IMR-90 (cell line): ENCODE measurements around the gene ERP27. TPM values are rescaled to one million over a fixed set of nuclear protein-coding genes. Genes with fewer than 3 reads are reported as not detected.

Experiments used
- ATAC-seq: fragments of 200-7000 bp; cut with Tn5 transposase; 2 replicates; pipeline ENCODE4 v1.9.1; 2020; ENCODE audit warnings: low read depth, mild to moderate bottlenecking, moderate library complexity
- BruUV-seq: library from RNA; stranded (reverse); fragments of 400-500 nt; replicated peaks from 2 replicates; lab custom pipeline; 2021; lab: Mats Ljungman, UMichigan
- CTCF ChIA-PET: fragments of 300-600 bp; formaldehyde crosslinking; extraction: SDS; loops from one replicate; lab custom pipeline; 2021; ENCODE audit warnings: antibody characterized with exemption; lab: Yijun Ruan, JAX
- POLR2A ChIA-PET: fragments of 300-600 bp; sonication (Branson Sonifier 250); formaldehyde crosslinking; loops from one replicate; lab custom pipeline; 2022; ENCODE audit warnings: antibody characterized with exemption; ENCODE audit not compliant: unreplicated experiment; lab: Charles Lee
- DNase-seq: peaks from one replicate; pipeline ENCODE4 v3.0.0; 2013
- H2AFZ ChIP-seq: replicated peaks from 2 replicates; pipeline ENCODE3; 2013; ENCODE audit warnings: low read length, mild to moderate bottlenecking; ENCODE audit not compliant: poor library complexity
- H2AK5ac ChIP-seq: 2 replicates; pipeline ENCODE4 v1.6.1; 2013; ENCODE audit warnings: low read depth, low read length, inconsistent platforms
- H2AK9ac ChIP-seq: replicated peaks from 2 replicates; pipeline ENCODE3; 2013; ENCODE audit warnings: mild to moderate bottlenecking, low read depth, low read length, moderate library complexity; ENCODE audit not compliant: poor library complexity
- H2BK120ac ChIP-seq: 2 replicates; pipeline ENCODE4 v1.6.1; 2013; ENCODE audit warnings: low read depth, low read length, inconsistent platforms
- H2BK15ac ChIP-seq: 3 replicates; pipeline ENCODE4 v1.6.1; 2013; ENCODE audit warnings: low read depth, low read length, inconsistent platforms
- H2BK20ac ChIP-seq: 2 replicates; pipeline ENCODE4 v1.6.1; 2013; ENCODE audit warnings: low read depth, mild to moderate bottlenecking, inconsistent platforms, low read length, moderate library complexity
- H2BK5ac ChIP-seq: 2 replicates; pipeline ENCODE4 v1.6.1; 2013; ENCODE audit warnings: mild to moderate bottlenecking, low read depth, low read length, inconsistent platforms; ENCODE audit not compliant: poor library complexity, severe bottlenecking
- H3K14ac ChIP-seq: replicated peaks from 2 replicates; pipeline ENCODE4 v1.6.1; 2013; ENCODE audit warnings: low read depth, low read length, inconsistent platforms
- H3K18ac ChIP-seq: 2 replicates; pipeline ENCODE4 v1.6.1; 2013; ENCODE audit warnings: low read depth, low read length, control low read depth
- H3K23ac ChIP-seq: 2 replicates; pipeline ENCODE4 v1.6.1; 2013; ENCODE audit warnings: low read depth, low read length, inconsistent platforms
- H3K27ac ChIP-seq: 2 replicates; pipeline ENCODE4 v1.5.1; 2013; ENCODE audit warnings: mild to moderate bottlenecking, control low read depth, low read length; ENCODE audit not compliant: insufficient read depth
- H3K27me3 ChIP-seq: 2 replicates; pipeline ENCODE4 v1.6.1; 2013; ENCODE audit warnings: low read length; ENCODE audit not compliant: control insufficient read depth, insufficient read depth
- H3K36me3 ChIP-seq: 2 replicates; pipeline ENCODE4 v1.6.1; 2013; ENCODE audit warnings: low read length, mixed read lengths; ENCODE audit not compliant: control insufficient read depth, insufficient read depth
- H3K4ac ChIP-seq: 2 replicates; pipeline ENCODE4 v1.6.1; 2013; ENCODE audit warnings: low read depth, low read length, inconsistent platforms
- H3K4me1 ChIP-seq: 2 replicates; pipeline ENCODE4 v1.6.1; 2013; ENCODE audit warnings: low read length, mixed read lengths; ENCODE audit not compliant: control insufficient read depth, insufficient read depth
- H3K4me2 ChIP-seq: 2 replicates; pipeline ENCODE4 v1.6.1; 2013; ENCODE audit warnings: low read depth, mild to moderate bottlenecking, control low read depth, low read length, moderate library complexity
- H3K4me3 ChIP-seq: 2 replicates; pipeline ENCODE4 v1.5.1; 2013; ENCODE audit warnings: low read depth, mild to moderate bottlenecking, control low read depth, low read length, moderate library complexity; ENCODE audit not compliant: insufficient read depth
- H3K56ac ChIP-seq: 2 replicates; pipeline ENCODE4 v1.6.1; 2013; ENCODE audit warnings: low read length, inconsistent platforms; ENCODE audit not compliant: insufficient read depth; ENCODE audit errors: extremely low read depth
- H3K79me1 ChIP-seq, 2 experiments: 2 replicates each; pipeline ENCODE4 v1.6.1; 2013; ENCODE audit warnings: low read length in 2 of 2, inconsistent platforms in 1 of 2, low read depth in 1 of 2
- H3K9ac ChIP-seq: 2 replicates; pipeline ENCODE4 v1.6.1; 2013; ENCODE audit warnings: low read depth, low read length, control low read depth
- H3K9me1 ChIP-seq: 2 replicates; pipeline ENCODE4 v1.6.1; 2013; ENCODE audit warnings: low read length, inconsistent platforms; ENCODE audit not compliant: insufficient read depth
- H3K9me3 ChIP-seq: 2 replicates; pipeline ENCODE4 v1.6.1; 2013; ENCODE audit warnings: low read length; ENCODE audit not compliant: control insufficient read depth, insufficient read depth
- H4K20me1 ChIP-seq: 2 replicates; pipeline ENCODE4 v1.6.1; 2013; ENCODE audit warnings: low read length, inconsistent platforms; ENCODE audit not compliant: insufficient read depth
- H4K5ac ChIP-seq: 2 replicates; pipeline ENCODE4 v1.6.1; 2013; ENCODE audit warnings: mild to moderate bottlenecking, low read depth, low read length, control low read depth
- H4K8ac ChIP-seq, 2 experiments: 2 replicates each; pipeline ENCODE4 v1.6.1; 2013; ENCODE audit warnings: low read depth in 2 of 2, low read length in 2 of 2, control low read depth in 1 of 2, inconsistent platforms in 1 of 2
- H4K91ac ChIP-seq: 2 replicates; pipeline ENCODE4 v1.6.1; 2013; ENCODE audit warnings: low read depth, low read length, inconsistent platforms; ENCODE audit not compliant: insufficient read depth
- CEBPB ChIP-seq: IDR thresholded peaks from 2 replicates; pipeline ENCODE4 v1.6.1; 2012; ENCODE audit warnings: low read depth, low read length, improper control_type of control experiment
- CHD1 ChIP-seq: IDR thresholded peaks from 2 replicates; pipeline ENCODE4 v1.6.1; 2012; ENCODE audit warnings: low read depth, low read length, improper control_type of control experiment
- FOS ChIP-seq: fragments of 150-350 bp; IDR thresholded peaks from 2 replicates; pipeline ENCODE4 v1.6.1; 2016; ENCODE audit warnings: low read depth, low read length
- MAFK ChIP-seq: IDR thresholded peaks from 2 replicates; pipeline ENCODE4 v1.6.1; 2012; ENCODE audit warnings: low read depth, low read length, improper control_type of control experiment
- POLR2A ChIP-seq: IDR thresholded peaks from 2 replicates; pipeline ENCODE4 v1.6.1; 2012; ENCODE audit warnings: mild to moderate bottlenecking, low read depth, low read length
- RAD21 ChIP-seq: IDR thresholded peaks from 2 replicates; pipeline ENCODE4 v1.6.1; 2012; ENCODE audit warnings: low read length, improper control_type of control experiment
- RCOR1 ChIP-seq: IDR thresholded peaks from 2 replicates; pipeline ENCODE4 v1.6.1; 2012; ENCODE audit warnings: mild to moderate bottlenecking, low read length, improper control_type of control experiment; ENCODE audit not compliant: insufficient replicate concordance
- WGBS, 2 experiments: methylation state at CpG; one replicate each; pipeline versions ENCODE4 v1.1.5 to v1.1.7; 2013; ENCODE audit warnings: missing lambda C conversion rate in 2 of 2; ENCODE audit not compliant: insufficient read length in 1 of 2; ENCODE audit errors: extremely low coverage in 2 of 2; 5-methylcytosine and 5-hydroxymethylcytosine counted together
- dilution Hi-C: fragments of 300-500 bp; cut with HindIII; formaldehyde crosslinking; loops from one replicate; pipeline ENCODE4 v1.14.3; 2018; ENCODE audit warnings: low sequenced_read_pairs; ENCODE audit not compliant: unreplicated experiment
- in situ Hi-C: fragments of 300-500 bp; cut with MboI; formaldehyde crosslinking; loops from 3 replicates; pipeline ENCODE4 v1.14.3; 2019; ENCODE audit warnings: low sequenced_read_pairs, inconsistent platforms, mixed read lengths
- intact Hi-C: fragments of 100-400 bp; cut with micrococcal nuclease; formaldehyde crosslinking; loops from 2 replicates; pipeline ENCODE4 v1.10.0; 2022
- polyA plus RNA-seq, 3 experiments: library from polyadenylated mRNA; depleted of rRNA; stranded (reverse); fragments of >200 nt; gene quantifications; 2 replicates each; pipeline ENCODE4 v1.2.3, GENCODE V29; 2012; ENCODE audit warnings: low replicate concordance in 1 of 3
- total RNA-seq: library from RNA; depleted of rRNA; stranded (reverse); fragments of >200 nt; gene quantifications from 2 replicates; pipeline ENCODE4 v1.2.3, GENCODE V29; 2012
- TF ChIP-seq, protein P1 (sequence below): fragments of 150-350 bp; IDR thresholded peaks from 2 replicates; pipeline ENCODE4 v1.6.1; 2017; ENCODE audit warnings: mild to moderate bottlenecking, antibody characterized with exemption, low read length, low read depth
- TF ChIP-seq, protein P2 (sequence below): conservative IDR thresholded peaks from 2 replicates; pipeline ENCODE4 v1.5.1; 2012; ENCODE audit warnings: mild to moderate bottlenecking, low read depth, low read length, improper control_type of control experiment

ERP27 gene
- total and polyA plus RNA-seq, 2 of the 4 experiments (the other 2 are of a cell fraction): not detected

DNA sequence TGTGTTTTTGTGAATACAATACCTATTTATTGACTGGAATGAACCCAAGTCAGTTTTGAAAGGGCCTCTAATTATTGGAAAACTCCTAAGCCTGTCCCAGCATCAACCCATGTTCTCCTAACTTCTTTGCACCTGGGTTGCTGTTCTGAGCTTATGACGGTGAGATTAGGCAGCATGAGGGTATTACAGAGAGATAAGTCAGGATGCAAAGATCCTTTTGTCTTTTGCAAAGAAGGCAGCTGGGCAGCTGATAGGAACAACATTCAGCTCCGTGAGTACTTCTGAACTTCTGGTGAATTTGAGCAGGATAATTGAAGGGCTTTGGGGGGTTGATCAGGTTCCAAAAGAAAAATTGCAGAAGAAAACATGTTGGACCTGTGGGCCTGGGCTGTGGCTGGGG lies 34.5 kb upstream of the ERP27 start, which contains the start of gene PDE6H:
Gene PDE6H, plus strand, starts transcription at position 227 of the 400 bp plus-strand sequence. CDS start 4,971 bp downstream, outside the sequence.
- Histone ChIP-seq H3K27me3 (no peaks in the 10 kb centered on the region), H3K56ac (no peak within 1 kb of the TSS), H4K20me1 (no peaks in the 10 kb centered on the region), H4K5ac (no peak within 1 kb of the TSS), H3K4me3 (no peak within 1 kb of the TSS), H3K36me3 (no peaks in the 10 kb centered on the region), H2BK15ac (no peak within 1 kb of the TSS), H3K18ac (no peak within 1 kb of the TSS), H3K23ac (no peak within 1 kb of the TSS), H3K4me2 (no peak within 1 kb of the TSS), H3K27ac (no peak within 1 kb of the TSS), H2AK9ac (no peak within 1 kb of the TSS), H2AK5ac (no peak within 1 kb of the TSS), H3K9me1 (no peaks in the 10 kb centered on the region), H2AFZ (no peak within 1 kb of the TSS), H4K91ac (no peak within 1 kb of the TSS), H2BK120ac (no peak within 1 kb of the TSS), H3K4ac (no peak within 1 kb of the TSS), H3K14ac (no peak within 1 kb of the TSS), H3K79me1 (no peaks in the 10 kb centered on the region), H3K9me3 (no peaks in the 10 kb centered on the region), H3K9ac (no peak within 1 kb of the TSS), H2BK20ac (no peak within 1 kb of the TSS), H3K4me1 (no peaks in the 10 kb centered on the region; the same call in 1 of the 2 replicates), H4K8ac (no peak within 1 kb of the TSS), H2BK5ac (no peak within 1 kb of the TSS)
- TF ChIP-seq RCOR1 (no peak), FOS (no peak), CEBPB (no peak), CHD1 (no peak), RAD21 (no peak), POLR2A (no peak), MAFK (no peak)
- TF ChIP-seq, protein P1, sequence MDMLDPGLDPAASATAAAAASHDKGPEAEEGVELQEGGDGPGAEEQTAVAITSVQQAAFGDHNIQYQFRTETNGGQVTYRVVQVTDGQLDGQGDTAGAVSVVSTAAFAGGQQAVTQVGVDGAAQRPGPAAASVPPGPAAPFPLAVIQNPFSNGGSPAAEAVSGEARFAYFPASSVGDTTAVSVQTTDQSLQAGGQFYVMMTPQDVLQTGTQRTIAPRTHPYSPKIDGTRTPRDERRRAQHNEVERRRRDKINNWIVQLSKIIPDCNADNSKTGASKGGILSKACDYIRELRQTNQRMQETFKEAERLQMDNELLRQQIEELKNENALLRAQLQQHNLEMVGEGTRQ: no peak
- TF ChIP-seq, protein P2, sequence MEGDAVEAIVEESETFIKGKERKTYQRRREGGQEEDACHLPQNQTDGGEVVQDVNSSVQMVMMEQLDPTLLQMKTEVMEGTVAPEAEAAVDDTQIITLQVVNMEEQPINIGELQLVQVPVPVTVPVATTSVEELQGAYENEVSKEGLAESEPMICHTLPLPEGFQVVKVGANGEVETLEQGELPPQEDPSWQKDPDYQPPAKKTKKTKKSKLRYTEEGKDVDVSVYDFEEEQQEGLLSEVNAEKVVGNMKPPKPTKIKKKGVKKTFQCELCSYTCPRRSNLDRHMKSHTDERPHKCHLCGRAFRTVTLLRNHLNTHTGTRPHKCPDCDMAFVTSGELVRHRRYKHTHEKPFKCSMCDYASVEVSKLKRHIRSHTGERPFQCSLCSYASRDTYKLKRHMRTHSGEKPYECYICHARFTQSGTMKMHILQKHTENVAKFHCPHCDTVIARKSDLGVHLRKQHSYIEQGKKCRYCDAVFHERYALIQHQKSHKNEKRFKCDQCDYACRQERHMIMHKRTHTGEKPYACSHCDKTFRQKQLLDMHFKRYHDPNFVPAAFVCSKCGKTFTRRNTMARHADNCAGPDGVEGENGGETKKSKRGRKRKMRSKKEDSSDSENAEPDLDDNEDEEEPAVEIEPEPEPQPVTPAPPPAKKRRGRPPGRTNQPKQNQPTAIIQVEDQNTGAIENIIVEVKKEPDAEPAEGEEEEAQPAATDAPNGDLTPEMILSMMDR: no peak
- ATAC-seq (no peak), DNase-seq (no peak)
- dilution Hi-C loops: no loop called here
- in situ Hi-C loops: no loop called here
- no TSS peak for BruUV-seq
- 57% methylated on average over 1 of the region's 2 CpGs; no CpG with 5 or more reads in 1 of the 2 experiments for WGBS, 2 experiments
- POLR2A ChIA-PET: no interaction called here
- CTCF ChIA-PET: no interaction called here
- intact Hi-C loops: no loop called here
